OCI-LY1 (cell line): ENCODE measurements around the gene KCNH8.

Experiments
- H2AFZ ChIP-seq: fragments of 200-600 bp; sonication (generic), shearing (Covaris generic); 2 replicates; pipeline ENCODE4 v1.6.0; 2014; ENCODE audit warnings: antibody characterized with exemption, mild to moderate bottlenecking, low read length
- H3F3A ChIP-seq: fragments of 200-600 bp; sonication (generic), shearing (Covaris generic); 2 replicates; pipeline ENCODE4 v1.6.0; 2014; ENCODE audit warnings: mild to moderate bottlenecking, antibody characterized with exemption, low read length, moderate library complexity; ENCODE audit not compliant: insufficient read depth
- H3K27ac ChIP-seq: fragments of 200-600 bp; sonication (generic); 2 replicates; pipeline ENCODE4 v1.5.1; 2014; ENCODE audit warnings: low read length, mixed run types, mild to moderate bottlenecking, low read depth; ENCODE audit not compliant: poor library complexity, severe bottlenecking
- H3K27me3 ChIP-seq: fragments of 200-600 bp; sonication (generic); 2 replicates; pipeline ENCODE4 v1.6.0; 2014; ENCODE audit warnings: antibody characterized with exemption, mild to moderate bottlenecking, low read length, moderate library complexity; ENCODE audit not compliant: insufficient read depth
- H3K36me3 ChIP-seq: fragments of 200-600 bp; sonication (generic); 2 replicates; pipeline ENCODE4 v1.6.1; 2014; ENCODE audit warnings: mild to moderate bottlenecking, antibody characterized with exemption, low read length, moderate library complexity, mixed read lengths; ENCODE audit not compliant: insufficient read depth
- H3K4me1 ChIP-seq: fragments of 200-600 bp; sonication (generic); 2 replicates; pipeline ENCODE4 v1.5.1; 2014; ENCODE audit warnings: mild to moderate bottlenecking, low read length, moderate library complexity; ENCODE audit not compliant: insufficient read depth, severe bottlenecking
- H3K4me2 ChIP-seq: fragments of 200-600 bp; sonication (generic), shearing (Covaris generic); 2 replicates; pipeline ENCODE4 v1.6.1; 2014; ENCODE audit warnings: low read length
- H3K4me3 ChIP-seq: fragments of 200-600 bp; sonication (generic); 2 replicates; pipeline ENCODE4 v1.5.1; 2014; ENCODE audit warnings: low read length, low read depth, mild to moderate bottlenecking, mixed read lengths; ENCODE audit not compliant: poor library complexity, severe bottlenecking
- H3K79me2 ChIP-seq: fragments of 200-600 bp; shearing (Covaris generic); 2 replicates; pipeline ENCODE4 v1.6.1; 2016; ENCODE audit warnings: mixed run types, low read length, mixed read lengths; ENCODE audit not compliant: insufficient read depth
- H3K9ac ChIP-seq: fragments of 200-600 bp; sonication (generic), shearing (Covaris generic); 2 replicates; pipeline ENCODE4 v1.6.1; 2014; ENCODE audit warnings: mild to moderate bottlenecking, low read length, mixed read lengths
- H3K9me2 ChIP-seq: fragments of 200-600 bp; sonication (generic), shearing (Covaris generic); 2 replicates; pipeline ENCODE4 v1.6.1; 2014; ENCODE audit warnings: low read depth, mild to moderate bottlenecking, low read length, mixed read lengths
- H3K9me3 ChIP-seq: fragments of 200-600 bp; shearing (Covaris generic); 2 replicates; pipeline ENCODE4 v1.6.1; 2014; ENCODE audit warnings: low read length, mixed read lengths
- H4K20me1 ChIP-seq: fragments of 200-600 bp; sonication (generic), shearing (Covaris generic); 2 replicates; pipeline ENCODE4 v1.6.0; 2016; ENCODE audit warnings: mild to moderate bottlenecking, low read length; ENCODE audit not compliant: insufficient read depth
- CTCF ChIP-seq: fragments of 200-600 bp; sonication (generic), shearing (Covaris generic); IDR thresholded peaks from 2 replicates; pipeline ENCODE4 v1.5.1; 2017; ENCODE audit warnings: mild to moderate bottlenecking, antibody characterized with exemption, low read length, moderate library complexity, mixed read lengths
- EZH2 ChIP-seq: fragments of 200-600 bp; sonication (generic), shearing (Covaris generic); IDR thresholded peaks from 2 replicates; pipeline ENCODE4 v1.8.0; 2017; ENCODE audit warnings: borderline replicate concordance, mixed run types, mild to moderate bottlenecking, antibody characterized with exemption, low read length, moderate library complexity, mixed read lengths

Gene KCNH8

GRCh38 chr3:19541284-19541683 lies 393.0 kb downstream of the KCNH8 start:
- Histone ChIP-seq H3F3A (no peaks in the 10 kb centered on the region), H3K9me3 (no peaks in the 10 kb centered on the region), H2AFZ (no peak overlapping the region; the same call in 1 of the 2 replicates), H3K4me2 (no peak overlapping the region), H3K9ac (no peak overlapping the region), H3K27ac (peak overlapping the region; percentile 95), H3K4me1 (peaks cover 49% of the 10 kb centered on the region), H4K20me1 (no peaks in the 10 kb centered on the region), H3K4me3 (no peak overlapping the region), H3K79me2 (no peaks in the 10 kb centered on the region), H3K9me2 (no peaks in the 10 kb centered on the region), H3K27me3 (no peaks in the 10 kb centered on the region), H3K36me3 (no peaks in the 10 kb centered on the region)
- TF ChIP-seq EZH2: no peak
- no peak for TF ChIP-seq CTCF

- Histone ChIP-seq H3K27me3 (no peaks in the 10 kb centered on the region), H4K20me1 (no peaks in the 10 kb centered on the region), H3F3A (no peaks in the 10 kb centered on the region), H3K9ac (no peak overlapping the region; the same call in 1 of the 2 replicates), H3K9me2 (no peaks in the 10 kb centered on the region), H3K36me3 (no peaks in the 10 kb centered on the region), H3K9me3 (no peaks in the 10 kb centered on the region), H3K79me2 (no peaks in the 10 kb centered on the region), H3K4me2 (no peak overlapping the region), H3K27ac (peak overlapping the region; percentile 95), H3K4me1 (peaks cover 49% of the 10 kb centered on the region), H2AFZ (no peak overlapping the region), H3K4me3 (no peak overlapping the region)
- TF ChIP-seq CTCF: peak; percentile 87
- TF ChIP-seq EZH2: no peak
Measured at GRCh38 chr3:19543212-19543841, 395.0 kb downstream of the KCNH8 start.

GRCh38 chr3:19547665-19548464 lies 399.6 kb downstream of the KCNH8 start:
- no peaks in the 10 kb centered on the region for H4K20me1 ChIP-seq
- H3K4me1 ChIP-seq: peaks cover 4% of the 10 kb centered on the region
- H3K27me3 ChIP-seq: no peaks in the 10 kb centered on the region
- no peaks in the 10 kb centered on the region for H3F3A ChIP-seq
- no peak overlapping the region for H3K4me2 ChIP-seq
- no peak for TF ChIP-seq EZH2
- TF ChIP-seq CTCF: no peak
- H3K79me2 ChIP-seq: no peaks in the 10 kb centered on the region
- no peak overlapping the region for H3K27ac ChIP-seq
- no peak overlapping the region for H2AFZ ChIP-seq
- no peak overlapping the region for H3K9ac ChIP-seq
- no peaks in the 10 kb centered on the region for H3K36me3 ChIP-seq
- no peaks in the 10 kb centered on the region for H3K9me3 ChIP-seq
- H3K9me2 ChIP-seq: no peaks in the 10 kb centered on the region
- no peak overlapping the region for H3K4me3 ChIP-seq
